Keratinocyte (primary cell): ENCODE results near the gene IRF1. TPM values are rescaled to one million over a fixed set of nuclear protein-coding genes. Genes with fewer than 3 reads are reported as not detected.

Source experiments
- DNase-seq: peaks from one replicate; pipeline ENCODE4 v3.0.0-alpha.2; 2011; ENCODE audit warnings: low read depth, missing footprints, low spot score
- FAIRE-seq: peaks from 2 replicates; lab custom pipeline; 2011; peaks lifted over from hg19 to GRCh38; lab: Jason Lieb, UNC
- H2AFZ ChIP-seq: 2 replicates; pipeline ENCODE4 v1.6.0; 2012; ENCODE audit warnings: low read length, control low read depth, inconsistent platforms; ENCODE audit not compliant: control insufficient read depth
- H3K27ac ChIP-seq: 2 replicates; pipeline ENCODE4 v1.5.1; 2011; ENCODE audit warnings: low read length; ENCODE audit not compliant: control insufficient read depth, insufficient read depth
- H3K27me3 ChIP-seq: 3 replicates; pipeline ENCODE4 v1.6.0; 2011; ENCODE audit warnings: low read length; ENCODE audit not compliant: control insufficient read depth, insufficient read depth; ENCODE audit errors: extremely low read depth
- H3K36me3 ChIP-seq, 2 experiments: 2 replicates in 1 of 2; 3 replicates in 1 of 2; pipeline ENCODE4 v1.5.1; 2011; ENCODE audit warnings: low read length in 2 of 2, mild to moderate bottlenecking in 1 of 2; ENCODE audit not compliant: control insufficient read depth in 2 of 2, insufficient read depth in 2 of 2; ENCODE audit errors: extremely low read depth in 1 of 2
- H3K4me1 ChIP-seq: 3 replicates; pipeline ENCODE4 v1.5.1; 2011; ENCODE audit warnings: low read length; ENCODE audit not compliant: control insufficient read depth, insufficient read depth; ENCODE audit errors: extremely low read depth
- H3K4me2 ChIP-seq: 3 replicates; pipeline ENCODE4 v1.6.0; 2011; ENCODE audit warnings: low read depth, low read length; ENCODE audit not compliant: control insufficient read depth, insufficient read depth; ENCODE audit errors: extremely low read depth
- H3K4me3 ChIP-seq, 3 experiments: fragments of 200-600 bp in 1 of 3; sonication (generic) in 1 of 3; 2 replicates in 2 of 3; 3 replicates in 1 of 3; pipeline ENCODE4 v1.5.1; 2011 to 2016; ENCODE audit warnings: low read length in 3 of 3, mild to moderate bottlenecking in 3 of 3, control low read depth in 2 of 3, inconsistent platforms in 1 of 3, low read depth in 1 of 3, mixed read lengths in 1 of 3, mixed run types in 1 of 3, moderate library complexity in 1 of 3; ENCODE audit not compliant: control insufficient read depth in 2 of 3, insufficient read depth in 2 of 3; ENCODE audit errors: extremely low read depth in 1 of 3
- H3K79me2 ChIP-seq: 2 replicates; pipeline ENCODE4 v1.6.0; 2012; ENCODE audit warnings: low read length; ENCODE audit not compliant: control insufficient read depth, insufficient read depth
- H3K9ac ChIP-seq: 3 replicates; pipeline ENCODE4 v1.6.0; 2011; ENCODE audit warnings: low read length; ENCODE audit not compliant: control insufficient read depth, insufficient read depth; ENCODE audit errors: extremely low read depth
- H3K9me1 ChIP-seq: 3 replicates; pipeline ENCODE4 v1.6.0; 2011; ENCODE audit warnings: low read length; ENCODE audit not compliant: control insufficient read depth, insufficient read depth; ENCODE audit errors: extremely low read depth
- H3K9me3 ChIP-seq: 2 replicates; pipeline ENCODE4 v1.5.1; 2012; ENCODE audit warnings: low read depth, low read length; ENCODE audit not compliant: control insufficient read depth
- H4K20me1 ChIP-seq: 3 replicates; pipeline ENCODE4 v1.6.0; 2011; ENCODE audit warnings: low read length; ENCODE audit not compliant: control insufficient read depth, insufficient read depth; ENCODE audit errors: extremely low read depth
- EZH2 ChIP-seq: IDR thresholded peaks from one replicate; pipeline ENCODE4 v1.6.1; 2012; ENCODE audit warnings: inconsistent platforms, mild to moderate bottlenecking, low read length, moderate library complexity
- dilution Hi-C: fragments of 300-500 bp; cut with MboI; formaldehyde crosslinking; loops from one replicate; pipeline ENCODE4 v1.7.0; 2020; ENCODE audit warnings: low sequenced_read_pairs; ENCODE audit not compliant: extremely low pct_ligation_motif_present
- polyA plus RNA-seq, 5 experiments: library from polyadenylated mRNA; depleted of rRNA in 3 of 5; stranded (reverse) in 3 of 5; stranded (forward) in 1 of 5; unstranded in 1 of 5; fragments of >200 nt; gene quantifications; 1 replicate in 1 of 5; 2 replicates in 3 of 5; 3 replicates in 1 of 5; pipeline versions ENCODE4 v1.2.1 to v1.2.3, GENCODE V29; 2011 to 2012; ENCODE audit warnings: missing spikeins in 2 of 5, low read depth in 1 of 5, low replicate concordance in 1 of 5
- TF ChIP-seq, protein P1 (sequence below), 3 experiments: IDR thresholded peaks in 1 of 3; conservative IDR thresholded peaks in 1 of 3; optimal IDR thresholded peaks in 1 of 3; 2 replicates in 2 of 3; 3 replicates in 1 of 3; pipeline versions ENCODE3 to v1.5.1; 2011; ENCODE audit warnings: low read length in 3 of 3, mild to moderate bottlenecking in 3 of 3, moderate library complexity in 2 of 3, control low read depth in 1 of 3, inconsistent platforms in 1 of 3; ENCODE audit not compliant: insufficient read depth in 2 of 3; ENCODE audit errors: extremely low read depth in 1 of 3

The IRF1 gene
- polyA plus RNA-seq, 1 donor (not counting 4 experiments of a cell fraction or from before 2014, with no cell fraction given): 6.2 TPM

GRCh38 chr5:132437604-132438266 lies 52.8 kb downstream of the IRF1 start:
- FAIRE-seq: no peak
- H3K4me2 ChIP-seq: no peak overlapping the region
- no peak overlapping the region for H2AFZ ChIP-seq

DNA sequence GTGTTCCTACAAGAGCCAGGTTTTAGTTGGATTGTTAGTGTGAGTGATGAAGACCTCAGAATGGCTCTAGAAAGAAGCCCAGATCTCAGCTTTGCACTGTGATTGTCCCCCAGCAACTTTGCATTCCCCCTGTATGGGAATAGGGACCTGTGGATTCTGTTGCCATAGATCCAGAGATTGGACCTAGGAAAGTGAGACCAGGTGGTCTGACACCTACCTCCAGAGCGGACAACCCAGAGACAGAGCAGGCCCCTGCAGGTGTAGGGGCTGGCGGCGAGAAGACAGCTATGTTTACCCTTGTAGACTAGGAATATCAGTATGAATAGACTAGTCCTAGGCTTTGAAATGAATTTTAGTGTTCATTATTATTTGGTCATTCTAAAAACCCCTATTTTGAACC lies 53.6 kb downstream of the IRF1 start:
- H3K27ac ChIP-seq: no peak overlapping the region
- H3K4me1 ChIP-seq: peaks cover 20% of the 10 kb centered on the region
- H3K27me3 ChIP-seq: no peaks in the 10 kb centered on the region
- peak; percentile 5 for FAIRE-seq
- dilution Hi-C loops: no loop called here
- H4K20me1 ChIP-seq: no peaks in the 10 kb centered on the region
- DNase-seq: no peak
- H3K9me3 ChIP-seq: no peaks in the 10 kb centered on the region
- TF ChIP-seq EZH2: no peak
- TF ChIP-seq, protein P1, sequence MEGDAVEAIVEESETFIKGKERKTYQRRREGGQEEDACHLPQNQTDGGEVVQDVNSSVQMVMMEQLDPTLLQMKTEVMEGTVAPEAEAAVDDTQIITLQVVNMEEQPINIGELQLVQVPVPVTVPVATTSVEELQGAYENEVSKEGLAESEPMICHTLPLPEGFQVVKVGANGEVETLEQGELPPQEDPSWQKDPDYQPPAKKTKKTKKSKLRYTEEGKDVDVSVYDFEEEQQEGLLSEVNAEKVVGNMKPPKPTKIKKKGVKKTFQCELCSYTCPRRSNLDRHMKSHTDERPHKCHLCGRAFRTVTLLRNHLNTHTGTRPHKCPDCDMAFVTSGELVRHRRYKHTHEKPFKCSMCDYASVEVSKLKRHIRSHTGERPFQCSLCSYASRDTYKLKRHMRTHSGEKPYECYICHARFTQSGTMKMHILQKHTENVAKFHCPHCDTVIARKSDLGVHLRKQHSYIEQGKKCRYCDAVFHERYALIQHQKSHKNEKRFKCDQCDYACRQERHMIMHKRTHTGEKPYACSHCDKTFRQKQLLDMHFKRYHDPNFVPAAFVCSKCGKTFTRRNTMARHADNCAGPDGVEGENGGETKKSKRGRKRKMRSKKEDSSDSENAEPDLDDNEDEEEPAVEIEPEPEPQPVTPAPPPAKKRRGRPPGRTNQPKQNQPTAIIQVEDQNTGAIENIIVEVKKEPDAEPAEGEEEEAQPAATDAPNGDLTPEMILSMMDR (optimal IDR thresholded peaks at IDR 0.05 in 1 of 3, IDR thresholded peaks at IDR 0.05 in 1 of 3, conservative IDR thresholded peaks at IDR 0.05 in 1 of 3; ENCODE audit: extremely low read depth in 1 of 3, insufficient read depth in 2 of 3, low read length in 3 of 3): no peak
- H3K4me2 ChIP-seq: no peak overlapping the region
- H3K36me3 ChIP-seq: no peaks in the 10 kb centered on the region
- no peak overlapping the region for H2AFZ ChIP-seq
- no peaks in the 10 kb centered on the region for H3K79me2 ChIP-seq
- no peak overlapping the region for H3K9ac ChIP-seq
- no peak overlapping the region for H3K4me3 ChIP-seq
- no peaks in the 10 kb centered on the region for H3K9me1 ChIP-seq

More at GRCh38 chr5:132437604-132438266, 52.8 kb downstream of the IRF1 start:
- Histone ChIP-seq H3K4me1 (peaks cover 20% of the 10 kb centered on the region), H3K27ac (no peak overlapping the region), H4K20me1 (no peaks in the 10 kb centered on the region), H3K79me2 (no peaks in the 10 kb centered on the region), H3K9me3 (no peaks in the 10 kb centered on the region), H3K9me1 (no peaks in the 10 kb centered on the region), H3K9ac (no peak overlapping the region), H3K4me3 (no peak overlapping the region), H3K27me3 (no peaks in the 10 kb centered on the region), H3K36me3 (no peaks in the 10 kb centered on the region)
- no peak for DNase-seq
- TF ChIP-seq, protein P1 (optimal IDR thresholded peaks at IDR 0.05 in 1 of 3, IDR thresholded peaks at IDR 0.05 in 1 of 3, conservative IDR thresholded peaks at IDR 0.05 in 1 of 3; ENCODE audit: extremely low read depth in 1 of 3, insufficient read depth in 2 of 3, low read length in 3 of 3): no peak
- TF ChIP-seq EZH2: no peak
- dilution Hi-C loops: no loop called here
